Activated T-helper 9 cell treated with anti-CD3 and anti-CD28 coated beads, Interleukin-2, amount 50 U/mL, for 16 hours (primary cell): ENCODE results near the gene MRPS12.

ENCODE experiments used
- DNase-seq: peaks from one replicate; pipeline ENCODE4 v3.0.0-alpha.2; 2020; ENCODE audit warnings: low read depth

Gene MRPS12

DNA sequence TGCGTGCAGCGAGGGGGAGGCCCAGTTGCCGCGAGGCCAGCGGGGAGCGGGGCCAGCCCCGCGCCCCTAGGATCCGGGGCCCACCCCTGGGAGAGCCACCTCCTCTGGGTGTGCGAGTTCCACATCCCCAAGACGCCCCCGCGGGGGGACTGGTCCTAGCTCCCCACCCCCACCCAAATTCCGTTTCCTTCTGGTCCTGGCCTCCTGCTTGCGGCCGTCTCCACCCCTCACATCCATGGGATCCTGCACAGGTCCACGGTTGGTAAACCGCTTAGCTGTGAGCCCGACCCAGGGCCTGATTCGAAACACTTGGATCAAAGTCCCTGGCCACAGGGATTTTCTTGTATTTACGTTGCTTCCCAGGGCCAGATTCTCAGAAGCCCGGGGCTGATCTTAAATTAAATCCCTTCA is 45.1 kb downstream of the MRPS12 start:
- DNase-seq, result no peak

DNA sequence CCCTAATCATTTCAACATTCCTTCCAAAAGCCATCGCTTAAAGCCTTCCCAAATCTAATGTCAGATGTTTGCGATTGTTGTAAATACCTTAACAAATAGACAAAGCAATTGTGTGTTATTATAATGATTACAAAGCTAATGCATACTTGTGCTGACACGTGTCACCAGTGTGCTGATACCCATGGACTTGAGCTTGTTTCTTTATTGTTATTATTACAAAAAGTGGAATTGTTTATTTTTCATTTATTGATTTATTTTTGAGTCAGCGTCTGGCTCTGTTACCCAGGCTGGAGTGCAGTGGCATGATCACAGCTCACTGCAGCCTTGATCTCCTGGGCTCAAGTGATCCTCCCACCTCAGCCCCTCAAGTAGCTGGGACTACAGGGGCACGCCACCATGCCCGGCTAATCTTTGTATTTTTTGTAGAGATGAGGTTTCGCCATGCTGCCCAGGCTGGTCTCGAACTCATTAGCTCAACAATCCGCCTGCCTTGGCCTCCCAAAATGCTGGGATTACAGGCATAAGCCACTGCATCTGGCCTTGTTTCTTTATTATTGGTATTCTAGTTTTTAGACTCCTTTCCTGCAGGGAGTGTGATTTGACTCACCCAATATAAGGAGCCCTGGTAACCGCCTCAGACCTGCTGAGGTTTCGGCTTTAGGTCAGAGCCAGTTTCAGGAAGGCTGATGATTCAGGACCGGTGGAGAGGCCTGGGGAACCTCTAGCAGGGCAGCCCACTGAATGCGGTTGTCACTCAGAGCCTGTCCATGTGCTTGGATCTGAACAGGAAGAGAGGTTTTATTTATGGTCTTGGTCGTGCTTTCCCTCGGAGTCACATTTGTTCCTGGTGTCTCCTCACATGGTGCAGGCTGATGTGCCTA is 46.9 kb downstream of the MRPS12 start:
- no peak for DNase-seq

DNA sequence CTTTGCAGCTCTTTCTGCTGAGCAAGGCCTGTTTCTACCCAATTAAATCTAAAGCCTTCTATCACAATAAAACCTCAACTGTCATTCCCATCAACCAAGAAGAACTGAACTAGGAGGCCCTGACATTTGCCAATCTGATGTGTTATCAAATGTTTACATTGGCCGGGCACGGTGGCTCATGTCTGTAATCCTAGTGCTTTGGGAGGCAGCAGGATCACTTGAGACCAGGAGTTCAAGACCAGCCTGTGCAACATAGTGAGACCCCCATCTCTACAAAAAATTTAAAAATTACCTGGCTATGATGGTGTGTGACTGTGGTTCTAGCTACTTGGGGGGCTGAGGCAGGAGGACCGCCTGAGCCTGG is 47.6 kb downstream of the MRPS12 start:
- no peak for DNase-seq

DNA sequence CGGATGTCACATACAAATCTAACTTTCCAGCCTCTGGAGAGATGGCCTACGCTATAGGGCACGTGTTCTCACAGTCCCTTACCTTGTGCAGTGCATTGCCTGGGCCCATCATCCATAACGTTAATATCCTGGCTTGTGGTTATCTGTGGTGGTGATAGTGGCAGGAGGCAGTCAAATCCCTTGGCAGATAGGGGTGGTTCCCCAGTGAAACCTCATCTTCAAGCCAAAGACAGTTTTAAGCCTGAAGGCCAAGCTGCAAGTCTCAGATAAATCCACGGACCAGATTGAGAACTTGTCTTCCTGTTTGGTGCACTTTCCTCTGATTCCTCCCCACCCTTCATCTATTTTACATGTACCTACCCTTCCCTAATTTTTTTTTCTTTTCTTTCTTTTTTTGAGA is 49.1 kb downstream of the MRPS12 start:
- DNase-seq, result no peak

DNA sequence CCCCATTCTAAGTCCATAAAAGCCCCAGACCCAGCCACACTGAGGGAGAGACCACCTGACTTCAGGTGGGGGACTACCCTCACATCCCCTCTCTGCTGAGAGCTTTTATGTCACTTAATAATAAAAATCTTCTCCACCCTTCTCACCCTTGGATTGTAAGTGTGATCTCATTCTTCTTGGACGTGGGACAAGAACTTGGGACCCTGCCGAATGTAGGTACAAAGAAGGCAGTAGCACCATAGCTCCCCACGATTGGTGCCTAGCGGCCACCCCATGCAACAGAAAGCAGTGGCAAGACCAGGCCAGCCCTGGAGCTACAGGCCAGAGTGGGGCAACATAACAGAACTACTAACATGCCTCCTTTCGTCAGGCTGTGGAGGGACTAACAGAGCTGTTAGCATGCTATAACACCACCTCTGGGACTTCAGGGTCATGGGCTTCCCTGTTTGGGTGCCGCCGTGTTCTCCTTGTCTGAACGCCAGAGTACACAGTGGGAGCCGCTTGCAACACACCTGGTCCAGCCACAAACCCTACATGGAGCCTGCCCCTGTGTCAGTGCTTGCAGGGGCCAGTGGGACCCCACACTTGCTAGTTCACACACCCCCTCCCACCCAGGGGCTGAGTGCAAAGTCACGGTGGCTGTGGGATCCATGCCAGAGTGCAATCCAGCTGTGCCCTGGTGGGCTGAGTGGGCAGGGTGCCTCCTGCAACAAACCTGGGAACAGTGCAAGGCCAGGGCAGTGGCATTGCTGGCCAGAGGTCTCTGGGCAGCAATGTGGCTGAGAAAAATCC is 50.0 kb downstream of the MRPS12 start:
- no peak for DNase-seq
